ENCODE data around the gene GRIA4. TPM values are rescaled to one million over a fixed set of nuclear protein-coding genes. Genes with fewer than 3 reads are reported as not detected.

Gene GRIA4
- total and polyA plus RNA-seq, 7 donors, result 0.03 to 0.17 (median 0.06) TPM; not detected in 4

DNA sequence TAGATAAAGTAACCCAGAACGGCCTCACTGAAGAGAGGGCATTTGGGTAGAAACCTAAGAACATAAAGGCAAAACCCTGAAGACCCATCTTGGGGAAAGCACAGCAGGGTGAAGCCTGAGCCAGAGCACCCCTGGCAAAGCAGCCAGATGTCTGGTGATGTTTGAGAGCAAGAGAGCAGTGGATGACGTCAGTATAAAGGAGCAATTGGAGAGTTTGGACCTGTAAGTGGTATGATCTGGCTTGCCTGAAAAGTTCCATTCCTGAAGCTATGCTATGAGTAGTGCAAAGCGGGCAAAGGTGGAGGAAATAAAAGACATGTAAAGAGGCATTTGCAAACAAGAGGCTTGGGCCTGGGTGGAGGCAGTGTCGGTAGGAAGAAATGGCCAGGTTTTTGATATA, 244.4 kb downstream of the GRIA4 start:
- ATAC-seq (no peak), DNase-seq (no peak)
- Histone ChIP-seq H3K27ac (no peak overlapping the region), H3K36me3 (ENCODE audit: insufficient read depth in 1 of 2, low read depth in 1 of 2) (no peaks in the 10 kb centered on the region), H3K9me3 (no peaks in the 10 kb centered on the region), H3K27me3 (ENCODE audit: insufficient read depth in 3 of 3, low read length in 2 of 3) (no peaks in the 10 kb centered on the region), H3K4me3 (no peak overlapping the region), H3K4me1 (no peaks in the 10 kb centered on the region)
- TF ChIP-seq, protein P1, sequence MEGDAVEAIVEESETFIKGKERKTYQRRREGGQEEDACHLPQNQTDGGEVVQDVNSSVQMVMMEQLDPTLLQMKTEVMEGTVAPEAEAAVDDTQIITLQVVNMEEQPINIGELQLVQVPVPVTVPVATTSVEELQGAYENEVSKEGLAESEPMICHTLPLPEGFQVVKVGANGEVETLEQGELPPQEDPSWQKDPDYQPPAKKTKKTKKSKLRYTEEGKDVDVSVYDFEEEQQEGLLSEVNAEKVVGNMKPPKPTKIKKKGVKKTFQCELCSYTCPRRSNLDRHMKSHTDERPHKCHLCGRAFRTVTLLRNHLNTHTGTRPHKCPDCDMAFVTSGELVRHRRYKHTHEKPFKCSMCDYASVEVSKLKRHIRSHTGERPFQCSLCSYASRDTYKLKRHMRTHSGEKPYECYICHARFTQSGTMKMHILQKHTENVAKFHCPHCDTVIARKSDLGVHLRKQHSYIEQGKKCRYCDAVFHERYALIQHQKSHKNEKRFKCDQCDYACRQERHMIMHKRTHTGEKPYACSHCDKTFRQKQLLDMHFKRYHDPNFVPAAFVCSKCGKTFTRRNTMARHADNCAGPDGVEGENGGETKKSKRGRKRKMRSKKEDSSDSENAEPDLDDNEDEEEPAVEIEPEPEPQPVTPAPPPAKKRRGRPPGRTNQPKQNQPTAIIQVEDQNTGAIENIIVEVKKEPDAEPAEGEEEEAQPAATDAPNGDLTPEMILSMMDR (IDR thresholded peaks at IDR 0.05), result no peak
- WGBS, 3 donors, result 85 to 95% (median 87%) methylated on average over 4 of the region's 4 CpGs
- intact Hi-C loops (cut with DNase I), result no loop called here

DNA sequence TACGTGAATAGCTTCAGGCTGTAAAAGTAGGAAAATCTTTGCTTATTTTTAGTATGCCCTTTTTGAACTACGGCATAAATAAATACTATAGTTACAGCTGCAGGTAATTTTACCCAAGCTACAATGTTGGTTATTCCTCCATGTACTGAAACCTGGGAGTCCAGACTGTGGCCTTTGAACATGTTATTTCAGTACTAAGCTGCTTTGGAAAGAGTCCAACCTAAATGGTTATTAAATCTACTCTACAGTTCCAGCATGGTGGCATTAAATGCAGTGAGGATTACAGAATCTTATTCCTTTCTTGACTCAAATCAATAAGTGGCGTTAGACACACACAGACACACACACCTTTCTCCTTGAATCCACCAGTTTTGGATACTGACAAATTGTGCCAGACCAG, 247.1 kb downstream of the GRIA4 start:
- Histone ChIP-seq H3K27me3 (ENCODE audit: insufficient read depth in 3 of 3, low read length in 2 of 3) (no peaks in the 10 kb centered on the region), H3K27ac (no peak overlapping the region), H3K4me1 (no peaks in the 10 kb centered on the region), H3K36me3 (ENCODE audit: insufficient read depth in 1 of 2, low read depth in 1 of 2) (no peaks in the 10 kb centered on the region), H3K9me3 (no peaks in the 10 kb centered on the region), H3K4me3 (no peak overlapping the region)
- DNase-seq, result no peak
- ATAC-seq, result no peak
- TF ChIP-seq, protein P1 (IDR thresholded peaks at IDR 0.05), result no peak
- WGBS, 3 donors, result 64 to 76% (median 65%) methylated on average over 3 of the region's 3 CpGs
- intact Hi-C loops (cut with DNase I), result no loop called here

DNA sequence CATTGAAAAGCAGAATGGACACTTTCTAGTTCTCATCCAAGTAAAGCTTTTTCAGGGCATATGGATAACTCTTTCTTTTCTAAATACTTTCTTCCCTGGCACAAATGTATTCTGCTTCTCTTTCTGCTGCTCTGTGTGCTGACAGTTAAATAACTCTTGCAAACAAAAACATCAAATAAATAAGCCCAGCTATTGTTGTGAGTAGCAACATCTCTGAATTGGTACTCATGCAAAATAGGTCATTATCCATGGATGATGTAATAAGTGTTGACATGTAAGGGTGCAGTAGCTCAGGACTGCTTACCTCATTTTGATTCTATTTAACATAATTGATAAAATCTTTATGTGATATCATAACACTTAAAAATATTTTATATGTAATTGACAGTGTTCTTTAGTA, 247.9 kb downstream of the GRIA4 start:
- Histone ChIP-seq H3K4me3 (no peak overlapping the region), H3K27me3 (ENCODE audit: insufficient read depth in 3 of 3, low read length in 2 of 3) (no peaks in the 10 kb centered on the region), H3K4me1 (no peaks in the 10 kb centered on the region), H3K9me3 (no peaks in the 10 kb centered on the region), H3K27ac (no peak overlapping the region), H3K36me3 (ENCODE audit: insufficient read depth in 1 of 2, low read depth in 1 of 2) (no peaks in the 10 kb centered on the region)
- TF ChIP-seq, protein P1 (IDR thresholded peaks at IDR 0.05), result no peak
- DNase-seq (no peak), ATAC-seq (no peak)
- intact Hi-C loops (cut with DNase I), result no loop called here

DNA sequence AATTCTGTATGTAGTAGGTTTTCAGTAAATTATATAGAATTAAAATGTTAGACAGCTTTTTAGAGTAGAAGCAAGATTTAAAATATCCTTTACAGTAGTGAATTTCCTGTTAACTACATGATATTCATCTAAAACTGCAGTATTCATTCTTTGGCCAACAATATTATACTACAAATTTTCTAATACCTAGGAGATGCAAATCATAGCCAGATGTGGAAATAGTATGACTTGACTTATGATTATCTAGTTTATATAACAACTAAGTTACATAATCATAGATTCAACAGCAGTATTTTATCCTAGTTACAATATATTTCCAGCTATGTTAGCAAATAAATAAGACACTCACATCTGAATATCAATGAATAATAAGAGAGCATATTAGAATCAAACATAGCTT, 249.0 kb downstream of the GRIA4 start:
- no peak for DNase-seq
- H3K36me3 ChIP-seq (ENCODE audit: insufficient read depth in 1 of 2, low read depth in 1 of 2), result no peaks in the 10 kb centered on the region
- TF ChIP-seq, protein P1 (IDR thresholded peaks at IDR 0.05), result no peak
- H3K27me3 ChIP-seq (ENCODE audit: insufficient read depth in 3 of 3, low read length in 2 of 3), result no peaks in the 10 kb centered on the region
- H3K27ac ChIP-seq, result no peak overlapping the region
- no peak overlapping the region for H3K4me3 ChIP-seq
- H3K4me1 ChIP-seq, result no peaks in the 10 kb centered on the region
- intact Hi-C loops (cut with DNase I), result no loop called here
- ATAC-seq, result no peak
- H3K9me3 ChIP-seq, result no peaks in the 10 kb centered on the region

DNA sequence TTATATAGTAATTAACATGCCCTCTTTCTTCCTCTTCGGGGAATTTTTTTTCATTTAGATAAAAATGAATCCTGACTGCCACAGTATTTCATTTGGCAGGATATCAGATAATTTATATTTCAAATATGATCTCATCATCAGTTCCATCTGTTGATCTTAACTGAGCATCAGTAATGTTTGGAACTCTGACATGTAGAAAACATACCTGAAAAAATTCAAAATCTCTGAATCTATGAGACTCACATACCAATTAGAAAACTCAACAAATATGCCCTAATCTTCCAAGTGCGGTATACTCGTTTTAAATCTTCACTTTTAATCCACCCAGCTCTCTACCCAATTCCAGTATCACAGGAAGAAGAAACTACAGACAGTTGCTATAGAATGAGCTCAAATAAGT, 250.2 kb downstream of the GRIA4 start:
- H3K4me3 ChIP-seq, result no peak overlapping the region
- no peaks in the 10 kb centered on the region for H3K36me3 ChIP-seq (ENCODE audit: insufficient read depth in 1 of 2, low read depth in 1 of 2)
- no peaks in the 10 kb centered on the region for H3K9me3 ChIP-seq
- no peaks in the 10 kb centered on the region for H3K4me1 ChIP-seq
- WGBS, 3 donors, result 77 to 81% (median 77%) methylated on average over 3 of the region's 3 CpGs
- ATAC-seq (no peak), DNase-seq (no peak)
- no peak overlapping the region for H3K27ac ChIP-seq
- no peaks in the 10 kb centered on the region for H3K27me3 ChIP-seq (ENCODE audit: insufficient read depth in 3 of 3, low read length in 2 of 3)
- intact Hi-C loops (cut with DNase I), result loop anchor here in 1 of 2 donors (5.0 kb wide), 2 partner anchors 848 to 1253 kb away; no protein-coding TSS in a partner anchor
- TF ChIP-seq, protein P1 (IDR thresholded peaks at IDR 0.05), result no peak

Measured in psoas muscle (tissue), 8 donors.